ENCODE measurements around the gene INPP4B.

INPP4B gene

DNA sequence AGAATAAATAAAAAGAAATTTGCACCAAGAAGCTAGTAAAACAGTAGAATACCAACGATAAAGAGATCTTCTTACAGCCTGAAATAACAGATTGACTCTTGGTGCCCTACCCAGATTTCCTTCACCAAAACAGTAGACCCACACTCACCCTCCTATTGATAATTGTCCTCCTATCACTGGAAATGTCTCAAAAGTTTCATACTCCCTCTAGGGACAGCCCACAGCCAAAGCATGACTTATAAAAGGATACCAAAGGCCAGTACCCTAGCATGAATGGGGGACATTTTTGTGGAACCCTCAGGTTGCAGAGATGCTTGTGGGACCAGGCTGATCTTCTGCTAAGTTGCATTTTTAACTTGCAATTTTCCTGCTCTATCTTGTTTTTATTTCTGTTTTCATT is 104.1 kb downstream of the INPP4B start:
- in situ Hi-C loops (cut with MboI; ENCODE audit: low sequenced_read_pairs) = no loop called here

DNA sequence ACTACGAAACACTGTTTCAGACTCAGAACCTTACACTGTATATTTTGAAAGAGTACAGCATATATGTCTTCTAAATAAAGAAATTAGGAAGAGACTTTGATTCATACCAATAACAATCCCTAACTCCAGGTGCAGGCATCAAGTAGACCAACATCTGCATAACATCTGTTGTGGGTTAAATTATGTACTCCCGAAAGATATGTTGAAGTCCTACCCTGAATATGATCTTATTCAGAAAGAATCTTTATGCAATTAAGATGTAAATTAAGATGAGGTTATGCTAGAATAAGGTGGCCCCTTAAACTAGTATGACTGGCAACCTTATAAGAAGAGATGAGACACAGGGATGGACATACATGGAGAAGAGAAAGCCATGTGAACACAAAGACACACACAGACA is 117.9 kb downstream of the INPP4B start:
- in situ Hi-C loops (cut with MboI; ENCODE audit: low sequenced_read_pairs) = no loop called here

DNA sequence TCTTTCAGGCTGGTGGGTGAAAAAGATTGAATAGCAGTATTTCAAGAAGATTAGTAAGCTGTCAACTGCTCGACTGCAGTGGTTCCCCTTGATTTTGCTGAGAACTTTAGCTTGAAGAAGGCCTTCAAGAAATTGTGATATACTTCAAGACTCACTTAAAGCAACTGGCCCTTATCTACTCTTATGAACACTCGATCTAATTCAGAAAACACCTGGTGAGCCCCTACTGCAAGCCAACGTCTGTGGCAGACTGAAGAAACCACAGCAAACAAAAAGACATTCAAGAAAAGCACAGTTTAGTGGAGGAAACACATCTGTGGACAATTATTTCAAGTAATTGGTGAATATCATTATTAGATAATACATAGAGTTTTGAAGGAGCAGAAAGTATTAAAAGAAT is 119.0 kb downstream of the INPP4B start:
- in situ Hi-C loops (cut with MboI; ENCODE audit: low sequenced_read_pairs) = no loop called here

DNA sequence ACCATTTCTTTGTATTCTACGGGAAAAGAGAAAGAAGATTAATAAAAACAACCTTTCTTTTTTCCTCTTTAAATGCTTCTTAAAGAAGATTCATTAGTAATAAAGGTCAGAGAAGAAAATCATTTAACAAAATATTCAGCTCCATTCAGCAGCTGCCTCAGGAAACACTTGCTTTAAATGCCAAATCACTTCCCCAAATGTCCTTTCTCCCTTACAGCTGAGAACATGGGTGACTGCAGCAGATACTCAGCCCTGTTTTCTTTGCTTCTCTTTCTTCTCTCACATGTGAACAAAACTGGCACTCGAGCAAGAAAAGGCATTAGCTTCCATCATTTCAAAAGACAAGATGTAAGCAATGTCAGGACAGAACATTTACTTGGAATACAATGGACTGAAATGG is 120.2 kb downstream of the INPP4B start:
- in situ Hi-C loops (cut with MboI; ENCODE audit: low sequenced_read_pairs) = no loop called here

DNA sequence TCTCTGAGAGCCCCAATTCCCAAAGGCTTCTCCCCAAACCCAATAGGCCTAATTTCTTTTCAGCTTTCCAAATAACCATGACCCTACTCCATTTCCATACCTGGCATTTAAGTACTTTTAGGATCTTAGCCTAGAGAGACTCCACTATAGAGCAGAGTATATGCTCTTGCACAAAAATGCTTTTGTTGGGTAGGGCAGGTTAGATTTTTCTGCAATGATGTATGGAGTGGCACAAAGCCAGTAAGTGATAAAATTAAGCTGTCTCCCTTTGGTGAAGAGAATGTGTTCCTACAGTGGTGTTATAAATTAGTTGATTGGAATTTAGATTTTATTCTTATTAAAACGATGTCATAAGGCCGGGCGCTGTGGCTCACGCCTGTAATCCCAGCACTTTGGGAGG is 124.9 kb downstream of the INPP4B start:
- in situ Hi-C loops (cut with MboI; ENCODE audit: low sequenced_read_pairs) = no loop called here

DNA sequence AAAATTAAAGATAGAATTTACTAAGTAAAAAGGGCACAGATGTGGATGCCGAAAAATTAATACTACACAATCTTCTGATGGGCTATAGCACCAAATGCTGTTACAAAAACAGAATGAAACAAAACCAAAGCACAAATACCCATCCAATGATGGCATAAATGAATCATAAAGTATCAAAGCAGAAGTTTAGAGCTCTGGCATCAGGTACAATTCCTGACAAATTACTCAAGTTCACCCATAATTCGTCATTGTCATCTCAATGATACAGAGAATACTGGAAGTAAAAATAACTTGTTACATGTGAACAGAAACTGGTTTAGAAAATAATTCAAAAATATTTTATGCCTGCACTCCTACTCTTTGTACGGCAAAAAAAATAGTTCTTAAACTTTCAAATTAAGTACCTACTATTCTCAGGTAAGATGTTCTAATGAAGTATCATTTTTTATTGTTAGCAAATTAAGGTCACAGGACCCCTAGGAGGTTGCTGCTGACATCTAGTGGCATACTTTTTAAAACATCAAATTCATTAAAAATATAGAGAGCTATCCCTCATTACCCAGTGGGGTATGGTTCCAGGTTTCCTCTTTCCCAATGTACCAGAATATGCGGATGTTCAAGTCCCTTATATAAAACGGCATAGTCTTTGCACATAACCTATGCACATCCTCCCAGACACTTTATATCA is 126.1 kb downstream of the INPP4B start:
- in situ Hi-C loops (cut with MboI; ENCODE audit: low sequenced_read_pairs) = no loop called here

DNA sequence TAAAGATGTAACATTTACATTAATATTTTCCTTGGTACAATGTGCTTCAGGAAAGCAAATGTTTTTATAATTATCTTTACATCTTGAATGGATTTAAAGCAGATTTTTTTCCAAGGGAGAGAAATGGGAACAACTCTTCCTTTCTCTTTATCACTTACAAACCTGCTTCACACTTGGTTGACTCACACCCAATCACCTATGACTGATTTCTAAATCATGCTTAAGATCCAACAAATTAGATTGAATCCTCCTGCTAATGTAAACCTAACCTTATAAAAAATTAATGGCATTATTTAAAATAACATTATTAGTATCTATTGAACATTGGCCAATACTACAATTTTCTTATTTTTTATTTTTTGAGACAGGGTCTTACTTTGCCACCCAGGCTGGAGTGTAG is 127.1 kb downstream of the INPP4B start:
- in situ Hi-C loops (cut with MboI; ENCODE audit: low sequenced_read_pairs) = no loop called here

GRCh38 chr4:142715727-142716126 is 130.4 kb downstream of the INPP4B start:
- in situ Hi-C loops (cut with MboI; ENCODE audit: low sequenced_read_pairs) = no loop called here

DNA sequence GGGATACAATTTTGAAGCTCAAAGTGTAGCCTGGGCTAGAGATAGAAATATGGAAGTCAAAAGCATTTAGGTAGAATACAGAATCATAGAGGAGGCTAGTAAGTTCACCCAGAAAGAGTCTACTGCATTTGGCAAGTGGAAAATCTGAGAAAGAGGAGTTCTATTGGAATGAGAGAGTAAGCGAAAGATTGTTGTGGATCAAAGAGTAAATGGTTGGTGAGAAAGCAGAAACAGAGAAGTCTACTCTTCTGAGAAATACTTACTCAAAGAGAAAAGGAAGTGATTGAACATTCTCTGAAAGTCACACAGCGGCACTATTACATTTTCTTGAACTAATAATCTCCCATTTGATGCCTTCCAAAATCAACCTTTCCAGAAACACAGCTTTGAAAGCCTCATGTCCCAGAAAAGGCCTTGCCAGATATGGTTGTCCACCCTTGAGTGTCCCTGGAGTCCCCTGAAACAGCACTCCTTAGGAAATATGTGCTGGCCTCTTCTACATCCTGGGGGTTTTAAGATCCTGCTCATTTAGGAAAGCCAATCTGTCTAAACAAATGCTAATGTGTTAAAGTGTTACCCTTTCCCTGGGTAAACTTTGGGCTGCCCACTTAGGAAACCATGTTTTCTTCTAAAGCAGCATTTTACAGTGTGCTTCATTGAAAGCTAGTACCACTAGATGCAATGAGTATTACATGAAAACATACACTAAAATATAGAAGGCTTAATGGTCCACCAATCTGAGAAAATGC is 132.6 kb downstream of the INPP4B start:
- in situ Hi-C loops (cut with MboI; ENCODE audit: low sequenced_read_pairs) = no loop called here

GRCh38 chr4:142708231-142708630 is 137.9 kb downstream of the INPP4B start:
- in situ Hi-C loops (cut with MboI; ENCODE audit: low sequenced_read_pairs) = no loop called here

- in situ Hi-C loops (cut with MboI; ENCODE audit: low sequenced_read_pairs) = no loop called here
These were observed 138.7 kb downstream of the INPP4B start for GRCh38 chr4:142707401-142707800.

GRCh38 chr4:142706381-142706780 is 139.7 kb downstream of the INPP4B start:
- in situ Hi-C loops (cut with MboI; ENCODE audit: low sequenced_read_pairs) = no loop called here

DNA sequence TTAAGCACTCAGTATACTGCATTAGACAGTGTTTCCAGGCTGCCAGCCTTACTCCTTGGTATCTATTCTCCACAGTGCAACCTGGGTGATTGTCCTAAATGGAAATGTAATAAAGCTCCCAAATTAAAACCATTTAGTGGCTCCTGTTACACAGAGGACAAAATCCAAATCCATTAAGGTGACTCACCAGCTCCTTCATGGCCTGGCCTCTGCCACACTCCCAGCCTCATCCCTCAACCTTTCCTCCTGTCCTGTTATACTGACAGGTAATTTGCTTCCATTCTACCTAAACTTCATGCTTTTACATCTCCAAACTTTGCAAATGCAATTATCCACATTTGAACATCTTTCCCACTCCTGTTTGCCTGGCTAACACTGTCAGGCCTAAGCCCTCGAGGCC is 140.3 kb downstream of the INPP4B start:
- in situ Hi-C loops (cut with MboI; ENCODE audit: low sequenced_read_pairs) = no loop called here

DNA sequence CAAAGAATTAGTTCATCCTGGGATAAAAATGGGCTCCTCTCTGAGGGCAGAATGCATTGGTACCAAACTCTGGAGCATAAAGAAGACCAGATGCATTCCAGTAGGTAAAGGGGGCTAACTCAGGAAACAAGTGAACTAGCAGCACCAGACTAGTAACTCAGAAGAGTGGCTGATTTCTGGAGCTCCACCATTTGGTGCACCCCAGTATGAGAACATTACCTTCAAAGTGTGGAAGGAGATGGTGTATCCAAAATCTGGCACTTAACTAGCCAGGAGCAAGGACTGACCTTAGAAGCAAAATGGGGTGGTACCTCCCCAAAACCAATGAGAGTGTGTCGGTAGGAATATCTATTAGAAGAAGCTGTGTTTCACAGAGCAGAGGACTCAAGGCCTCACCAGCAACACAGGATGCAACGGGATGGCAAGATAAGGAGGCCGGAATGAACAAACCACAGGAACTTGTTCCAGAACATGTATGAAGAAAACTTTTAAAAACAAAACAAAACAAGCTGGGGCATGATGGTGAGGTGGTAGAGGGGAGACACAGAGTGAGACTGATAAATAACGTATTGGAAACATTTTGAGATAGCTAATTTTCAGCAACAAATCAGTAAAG is 142.3 kb downstream of the INPP4B start:
- in situ Hi-C loops (cut with MboI; ENCODE audit: low sequenced_read_pairs) = no loop called here

DNA sequence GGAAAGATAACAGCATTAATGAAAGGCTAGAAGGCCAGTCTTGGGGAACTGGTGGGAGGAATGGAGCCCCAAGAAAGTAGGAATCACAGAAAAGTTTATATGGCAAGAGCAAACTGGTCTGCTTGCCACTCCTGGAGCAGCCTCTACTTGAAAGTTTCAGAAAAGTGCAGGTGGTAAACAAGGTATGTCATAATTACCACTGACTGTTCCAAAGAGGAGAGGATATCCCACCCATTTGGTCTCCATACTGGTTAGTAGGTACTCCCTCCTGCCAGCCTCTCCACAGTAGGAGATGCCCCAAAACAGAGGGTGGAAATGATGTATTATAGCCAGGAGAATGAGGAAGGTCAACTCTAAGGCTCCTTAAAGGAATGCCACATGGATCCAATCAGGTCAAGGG is 145.1 kb downstream of the INPP4B start:
- in situ Hi-C loops (cut with MboI; ENCODE audit: low sequenced_read_pairs) = no loop called here

- in situ Hi-C loops (cut with MboI; ENCODE audit: low sequenced_read_pairs) = no loop called here
These were observed 145.6 kb downstream of the INPP4B start for GRCh38 chr4:142700531-142700930.

GRCh38 chr4:142698552-142698951 is 147.5 kb downstream of the INPP4B start:
- in situ Hi-C loops (cut with MboI; ENCODE audit: low sequenced_read_pairs) = no loop called here

DNA sequence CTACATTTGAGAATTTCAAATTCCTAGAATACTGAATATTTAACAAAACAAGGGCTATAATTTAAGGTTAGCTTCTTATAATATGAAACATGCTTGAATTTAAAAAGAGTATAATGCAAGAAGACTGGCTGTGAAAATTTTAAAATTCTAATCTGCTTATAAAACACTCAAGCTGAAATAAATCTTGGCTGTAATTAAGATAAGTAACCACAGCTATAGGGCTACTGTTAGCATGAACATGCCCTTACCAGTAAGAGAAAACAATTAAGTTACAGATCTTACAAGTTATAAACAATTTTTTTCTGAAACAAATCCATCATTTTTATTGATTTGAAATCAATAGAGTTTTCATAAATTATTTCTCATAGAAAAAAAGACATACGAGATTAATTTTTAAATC is 148.2 kb downstream of the INPP4B start:
- in situ Hi-C loops (cut with MboI; ENCODE audit: low sequenced_read_pairs) = no loop called here

GRCh38 chr4:142697320-142697719 is 148.8 kb downstream of the INPP4B start:
- in situ Hi-C loops (cut with MboI; ENCODE audit: low sequenced_read_pairs) = no loop called here

DNA sequence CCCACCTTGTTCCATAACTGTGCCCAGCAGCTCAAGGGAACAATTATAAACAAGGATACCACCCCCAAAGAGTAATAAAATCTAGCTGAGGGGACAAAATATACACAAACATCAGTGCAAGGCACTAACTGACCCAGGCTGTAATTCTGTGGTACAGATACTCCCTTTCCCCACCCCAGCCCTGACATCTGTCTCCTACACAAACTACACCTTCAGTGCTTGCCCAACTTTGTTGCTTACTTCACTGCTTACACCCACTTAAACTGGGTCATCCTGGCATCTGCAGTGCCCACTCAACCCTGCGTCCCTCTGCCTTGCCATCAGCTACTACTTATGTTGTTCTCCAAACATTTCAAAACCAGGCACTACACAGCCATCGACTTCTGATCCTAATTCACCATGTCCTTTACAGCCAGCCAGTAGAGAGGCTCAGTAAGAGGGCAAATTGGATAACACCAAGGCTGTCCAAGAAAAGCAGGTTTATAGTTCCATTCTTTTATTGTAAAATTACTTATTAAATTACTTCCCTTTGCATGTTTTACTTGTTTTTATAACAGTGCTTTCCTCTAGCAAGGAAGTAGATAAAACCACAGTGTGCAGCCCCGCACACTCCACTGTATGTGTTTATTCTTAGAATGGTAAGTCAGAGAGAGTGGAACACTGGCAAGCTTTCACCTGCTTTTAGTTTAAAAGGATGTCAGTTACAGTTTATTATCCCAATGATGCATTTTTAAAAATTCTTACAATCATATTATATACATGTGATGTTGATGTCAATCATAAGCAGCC is 149.6 kb downstream of the INPP4B start:
- in situ Hi-C loops (cut with MboI; ENCODE audit: low sequenced_read_pairs) = no loop called here

DNA sequence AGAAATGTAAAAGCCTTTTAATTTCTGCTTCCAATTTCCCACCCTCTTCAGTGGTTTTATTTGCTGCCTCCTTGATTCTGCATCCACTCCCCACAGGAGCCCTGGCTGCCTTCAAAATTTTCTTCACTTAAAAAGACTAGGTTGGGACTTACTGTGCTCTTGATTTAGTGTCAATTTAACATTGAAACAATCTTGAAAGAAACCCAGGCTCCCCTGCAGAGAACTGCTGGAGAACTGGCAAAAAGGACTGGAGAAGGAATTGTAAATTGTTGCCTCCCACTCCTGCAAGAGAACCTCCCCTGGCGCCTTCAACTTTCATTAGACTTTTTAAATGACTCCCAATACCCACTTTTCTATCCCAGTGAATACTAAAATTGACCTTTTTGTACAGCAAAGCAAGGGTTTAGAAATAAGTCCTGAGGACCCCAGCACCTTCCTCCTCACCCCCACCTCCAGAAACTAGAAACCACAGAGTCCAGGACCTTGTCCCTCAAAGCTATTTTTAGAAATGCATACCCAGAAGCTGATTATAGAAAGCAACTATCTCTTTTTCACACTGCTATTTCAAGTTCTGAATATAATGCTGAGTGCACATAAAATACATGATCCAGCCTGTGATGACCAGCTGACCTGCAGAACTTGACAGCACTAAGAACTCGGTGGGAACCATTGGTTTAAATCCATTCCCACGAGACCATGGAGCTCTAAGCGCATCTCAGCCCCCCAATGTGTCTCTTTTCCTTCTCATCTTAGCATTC is 155.5 kb downstream of the INPP4B start:
- in situ Hi-C loops (cut with MboI; ENCODE audit: low sequenced_read_pairs) = no loop called here

All from HL-60/S4 treated with phorbol 12-myristate 13-acetate at 8.2 ng/mL for 4 days and 3 days (cell line).